GM06990 (cell line): ENCODE data around the gene TBPL2.
A peak's percentile ranks its signal among the peaks of the same experiment; 100 is the strongest.
"Not testable (repeated sequence)": the region's sequence is repeated elsewhere in the genome, so short reads cannot be mapped to it uniquely, and the experiment has no call there.

Source experiments
- DNase-seq: peaks from one replicate; pipeline ENCODE4 v3.0.0-alpha.2; 2011; ENCODE audit not compliant: insufficient read length; ENCODE audit errors: extremely low read depth
- H3K27me3 ChIP-seq: replicated peaks from 2 replicates; pipeline ENCODE4 v1.6.0; 2011; ENCODE audit warnings: low read length; ENCODE audit not compliant: control insufficient read depth, insufficient read depth
- H3K36me3 ChIP-seq: 2 replicates; pipeline ENCODE4 v1.5.1; 2011; ENCODE audit warnings: low read length; ENCODE audit not compliant: control insufficient read depth, insufficient read depth
- H3K4me3 ChIP-seq: replicated peaks from 2 replicates; pipeline ENCODE4 v1.5.1; 2011; ENCODE audit warnings: low read depth, mild to moderate bottlenecking, control low read depth, low read length
- TF ChIP-seq, protein P1 (sequence below): IDR thresholded peaks from 2 replicates; pipeline ENCODE4 v1.5.1; 2011; ENCODE audit warnings: low read length, control low read depth, mild to moderate bottlenecking, inconsistent platforms; ENCODE audit not compliant: insufficient read depth, poor library complexity, severe bottlenecking

The TBPL2 gene

DNA sequence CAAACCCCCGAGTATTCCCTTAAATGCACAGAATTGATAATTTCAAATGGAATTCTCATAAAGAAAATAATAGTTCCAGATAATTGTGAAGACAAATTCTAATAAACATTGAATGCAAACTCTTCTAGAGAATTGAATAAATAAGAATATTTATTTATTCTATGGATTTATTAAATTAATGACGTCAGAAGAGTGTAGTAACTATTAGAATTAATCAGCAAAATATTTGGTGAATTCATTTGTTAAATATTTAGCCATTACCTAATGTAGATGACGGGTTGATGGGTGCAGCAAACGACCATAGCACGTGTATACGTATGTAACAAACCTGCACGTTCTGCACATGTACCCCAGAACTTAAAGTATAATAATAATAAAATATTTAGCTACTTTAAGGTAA lies 33.4 kb upstream of the TBPL2 start:
- DNase-seq, result no peak
- Histone ChIP-seq H3K27me3 (no peaks in the 10 kb centered on the region), H3K36me3 (no peaks in the 10 kb centered on the region), H3K4me3 (no peak overlapping the region)
- TF ChIP-seq, protein P1, sequence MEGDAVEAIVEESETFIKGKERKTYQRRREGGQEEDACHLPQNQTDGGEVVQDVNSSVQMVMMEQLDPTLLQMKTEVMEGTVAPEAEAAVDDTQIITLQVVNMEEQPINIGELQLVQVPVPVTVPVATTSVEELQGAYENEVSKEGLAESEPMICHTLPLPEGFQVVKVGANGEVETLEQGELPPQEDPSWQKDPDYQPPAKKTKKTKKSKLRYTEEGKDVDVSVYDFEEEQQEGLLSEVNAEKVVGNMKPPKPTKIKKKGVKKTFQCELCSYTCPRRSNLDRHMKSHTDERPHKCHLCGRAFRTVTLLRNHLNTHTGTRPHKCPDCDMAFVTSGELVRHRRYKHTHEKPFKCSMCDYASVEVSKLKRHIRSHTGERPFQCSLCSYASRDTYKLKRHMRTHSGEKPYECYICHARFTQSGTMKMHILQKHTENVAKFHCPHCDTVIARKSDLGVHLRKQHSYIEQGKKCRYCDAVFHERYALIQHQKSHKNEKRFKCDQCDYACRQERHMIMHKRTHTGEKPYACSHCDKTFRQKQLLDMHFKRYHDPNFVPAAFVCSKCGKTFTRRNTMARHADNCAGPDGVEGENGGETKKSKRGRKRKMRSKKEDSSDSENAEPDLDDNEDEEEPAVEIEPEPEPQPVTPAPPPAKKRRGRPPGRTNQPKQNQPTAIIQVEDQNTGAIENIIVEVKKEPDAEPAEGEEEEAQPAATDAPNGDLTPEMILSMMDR, result no peak

DNA sequence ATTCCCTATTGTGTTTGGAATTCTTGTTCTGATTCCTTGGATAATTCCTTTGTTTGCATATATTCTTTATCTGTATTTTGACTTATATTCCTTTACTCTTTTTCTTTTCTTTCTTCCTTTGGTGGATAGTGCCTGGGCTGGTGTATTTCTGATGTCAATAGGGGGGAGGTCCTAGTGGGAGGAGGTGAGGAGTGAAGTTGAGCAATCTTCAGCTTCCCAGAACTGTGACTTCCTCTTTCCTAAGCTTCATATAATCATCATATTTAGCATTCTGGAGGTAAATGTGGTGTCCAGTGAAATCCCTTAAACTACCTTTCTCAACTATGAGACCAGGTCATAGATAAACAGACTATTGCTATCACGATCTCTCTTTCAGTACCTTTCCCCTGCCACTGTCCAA lies 29.6 kb upstream of the TBPL2 start:
- no peak overlapping the region for H3K4me3 ChIP-seq
- no peaks in the 10 kb centered on the region for H3K27me3 ChIP-seq
- no peaks in the 10 kb centered on the region for H3K36me3 ChIP-seq
- TF ChIP-seq, protein P1, result no peak
- no peak for DNase-seq

DNA sequence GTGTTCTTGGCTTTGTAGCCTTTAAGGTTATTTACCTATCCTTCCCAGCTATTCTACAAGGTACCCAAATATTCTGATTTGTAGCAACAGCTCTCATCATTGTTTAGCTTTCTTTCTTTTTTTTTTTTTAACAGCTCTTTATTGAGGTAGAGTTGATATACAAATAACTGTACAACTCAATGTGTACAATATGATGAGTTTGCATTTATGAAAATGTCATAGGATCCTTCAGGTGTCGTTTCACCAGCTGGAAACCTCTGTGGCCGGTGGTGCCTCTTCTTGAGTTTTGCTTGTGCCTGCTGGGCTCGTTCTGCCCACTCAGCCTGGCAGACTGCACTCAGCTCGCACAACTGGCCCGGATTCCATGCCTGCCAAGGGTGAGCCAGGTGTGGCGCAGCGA lies 26.9 kb upstream of the TBPL2 start:
- TF ChIP-seq, protein P1, result no peak
- DNase-seq, result no peak
- no peak overlapping the region for H3K4me3 ChIP-seq
- no peaks in the 10 kb centered on the region for H3K36me3 ChIP-seq
- no peaks in the 10 kb centered on the region for H3K27me3 ChIP-seq

DNA sequence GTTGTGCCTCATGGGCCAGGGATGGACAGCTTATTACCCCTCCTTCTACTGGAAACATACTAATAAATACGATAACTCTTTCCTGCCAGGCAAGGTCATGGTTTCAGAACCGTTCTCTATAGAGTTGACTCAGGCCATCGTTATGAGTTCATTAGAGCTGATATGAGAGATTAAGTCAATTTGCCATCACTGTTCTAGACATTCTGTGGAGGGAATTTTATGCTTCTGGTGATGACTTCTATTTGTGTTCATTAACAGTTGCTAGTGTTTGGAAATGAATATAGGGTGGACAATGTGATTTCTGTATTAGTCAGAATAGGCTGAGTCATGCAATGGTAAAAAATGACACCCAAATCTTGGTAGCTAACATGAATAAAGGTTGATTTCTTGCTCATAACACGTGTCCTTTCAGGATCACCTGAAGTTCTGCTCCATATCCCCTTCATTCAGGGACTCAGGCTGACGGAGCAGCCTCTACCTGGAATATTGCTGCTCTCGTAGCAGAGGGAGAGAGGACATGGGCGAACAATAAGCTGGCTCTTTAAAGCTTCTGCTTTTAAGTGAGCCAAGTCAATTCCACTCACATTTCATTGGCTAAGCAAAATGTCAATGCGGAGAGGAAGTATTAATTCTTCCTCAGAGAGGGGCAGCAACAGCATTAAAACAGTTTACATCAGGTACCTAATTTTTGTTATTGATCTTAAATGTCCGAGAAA lies 18.5 kb upstream of the TBPL2 start:
- Histone ChIP-seq H3K4me3 (no peak overlapping the region; the same call in 1 of the 2 replicates), H3K36me3 (no peaks in the 10 kb centered on the region), H3K27me3 (no peaks in the 10 kb centered on the region)
- DNase-seq, result peak; percentile 64
- TF ChIP-seq, protein P1, result no peak

- TF ChIP-seq, protein P1, result no peak
- no peak for DNase-seq
- no peak overlapping the region for H3K4me3 ChIP-seq
Measured at GRCh38 chr14:55457496-55457895, 17.1 kb upstream of the TBPL2 start.

GRCh38 chr14:55456411-55456810 lies 16.0 kb upstream of the TBPL2 start:
- H3K4me3 ChIP-seq, H3K36me3 ChIP-seq, DNase-seq, H3K27me3 ChIP-seq: not testable (repeated sequence)

More at GRCh38 chr14:55457496-55457895, 17.1 kb upstream of the TBPL2 start:
- Histone ChIP-seq H3K36me3 (no peaks in the 10 kb centered on the region), H3K27me3 (no peaks in the 10 kb centered on the region)
